Loucy (cell line): ENCODE measurements around the gene EGFLAM.

Source experiments
- H2AFZ ChIP-seq: fragments of 200-600 bp; sonication (generic); 2 replicates; pipeline ENCODE4 v1.6.0; 2016; ENCODE audit warnings: antibody characterized with exemption, mild to moderate bottlenecking, low read length, moderate library complexity
- H3F3A ChIP-seq: fragments of 200-600 bp; 2 replicates; pipeline ENCODE4 v1.6.0; 2016; ENCODE audit warnings: antibody characterized with exemption, low read depth, mild to moderate bottlenecking
- H3K27me3 ChIP-seq: fragments of 200-600 bp; sonication (generic); 2 replicates; pipeline ENCODE4 v1.6.1; 2014; ENCODE audit warnings: low read length, mild to moderate bottlenecking; ENCODE audit not compliant: insufficient read depth, poor library complexity, severe bottlenecking
- H3K36me3 ChIP-seq: fragments of 200-600 bp; sonication (generic); 2 replicates; pipeline ENCODE4 v1.6.1; 2016; ENCODE audit warnings: low read length; ENCODE audit not compliant: insufficient read depth
- H3K4me1 ChIP-seq: fragments of 200-600 bp; sonication (generic); 2 replicates; pipeline ENCODE4 v1.5.1; 2014; ENCODE audit warnings: low read length, mild to moderate bottlenecking; ENCODE audit not compliant: insufficient read depth, poor library complexity, severe bottlenecking
- H3K4me2 ChIP-seq: fragments of 200-600 bp; sonication (generic); 2 replicates; pipeline ENCODE4 v1.6.0; 2014; ENCODE audit warnings: antibody characterized with exemption, low read length, low read depth, mild to moderate bottlenecking; ENCODE audit not compliant: poor library complexity, severe bottlenecking
- H3K4me3 ChIP-seq: fragments of 200-600 bp; sonication (generic); 2 replicates; pipeline ENCODE4 v1.5.1; 2014; ENCODE audit warnings: low read length, mild to moderate bottlenecking, mixed read lengths; ENCODE audit not compliant: poor library complexity, severe bottlenecking
- H3K79me2 ChIP-seq: fragments of 200-600 bp; sonication (generic); 2 replicates; pipeline ENCODE4 v1.6.1; 2014; ENCODE audit warnings: low read length; ENCODE audit not compliant: insufficient read depth
- H3K9ac ChIP-seq: fragments of 200-600 bp; sonication (generic); 2 replicates; pipeline ENCODE4 v1.6.0; 2014; ENCODE audit warnings: mild to moderate bottlenecking, low read depth, low read length, moderate library complexity; ENCODE audit not compliant: poor library complexity, severe bottlenecking
- H3K9me2 ChIP-seq: fragments of 200-600 bp; sonication (generic); replicated peaks from 2 replicates; pipeline ENCODE4 v1.6.1; 2016; ENCODE audit warnings: low read depth, low read length, mixed read lengths
- H3K9me3 ChIP-seq: fragments of 200-600 bp; sonication (generic); 2 replicates; pipeline ENCODE4 v1.6.1; 2014; ENCODE audit warnings: mild to moderate bottlenecking, antibody characterized with exemption, low read length, low read depth; ENCODE audit not compliant: insufficient read depth
- H4K20me1 ChIP-seq: fragments of 200-600 bp; sonication (generic); 2 replicates; pipeline ENCODE4 v1.6.0; 2014; ENCODE audit warnings: antibody characterized with exemption, low read length, mild to moderate bottlenecking; ENCODE audit not compliant: insufficient read depth, poor library complexity, severe bottlenecking
- CTCF ChIP-seq: fragments of 200-600 bp; sonication (generic); conservative IDR thresholded peaks from 2 replicates; pipeline ENCODE4 v1.5.1; 2014; ENCODE audit warnings: mild to moderate bottlenecking, antibody characterized with exemption, low read length
- EZH2phosphoT487 ChIP-seq: fragments of 200-600 bp; IDR thresholded peaks from 2 replicates; pipeline ENCODE4 v1.6.1; 2018; ENCODE audit warnings: antibody characterized with exemption, mild to moderate bottlenecking, moderate library complexity, borderline replicate concordance

The EGFLAM gene

GRCh38 chr5:38317868-38318267 is 59.5 kb downstream of the EGFLAM start:
- H3K9me2 ChIP-seq, result no peaks in the 10 kb centered on the region
- no peak overlapping the region for H3K4me2 ChIP-seq
- H3K36me3 ChIP-seq, result no peaks in the 10 kb centered on the region
- no peaks in the 10 kb centered on the region for H3K79me2 ChIP-seq
- H4K20me1 ChIP-seq, result no peaks in the 10 kb centered on the region
- no peaks in the 10 kb centered on the region for H3F3A ChIP-seq
- no peak overlapping the region for H3K4me3 ChIP-seq
- no peaks in the 10 kb centered on the region for H3K9me3 ChIP-seq
- H3K27me3 ChIP-seq, result no peaks in the 10 kb centered on the region
- no peaks in the 10 kb centered on the region for H3K4me1 ChIP-seq
- no peak overlapping the region for H2AFZ ChIP-seq
- no peak for TF ChIP-seq CTCF
- TF ChIP-seq EZH2phosphoT487, result no peak
- H3K9ac ChIP-seq, result no peak overlapping the region

GRCh38 chr5:38319491-38319890 is 61.1 kb downstream of the EGFLAM start:
- Histone ChIP-seq H3K4me3 (no peak overlapping the region), H3K79me2 (no peaks in the 10 kb centered on the region), H4K20me1 (no peaks in the 10 kb centered on the region), H3K9ac (no peak overlapping the region), H3K9me3 (no peaks in the 10 kb centered on the region), H3K36me3 (no peaks in the 10 kb centered on the region), H3K9me2 (no peaks in the 10 kb centered on the region), H2AFZ (no peak overlapping the region), H3K4me1 (no peaks in the 10 kb centered on the region), H3K27me3 (no peaks in the 10 kb centered on the region), H3K4me2 (no peak overlapping the region), H3F3A (no peaks in the 10 kb centered on the region)
- TF ChIP-seq EZH2phosphoT487, result no peak
- TF ChIP-seq CTCF, result no peak

GRCh38 chr5:38321978-38322377 is 63.6 kb downstream of the EGFLAM start:
- no peaks in the 10 kb centered on the region for H3K79me2 ChIP-seq
- TF ChIP-seq EZH2phosphoT487 (no peak), CTCF (no peak)
- no peak overlapping the region for H2AFZ ChIP-seq
- no peaks in the 10 kb centered on the region for H3K9me3 ChIP-seq
- H3K4me1 ChIP-seq, result no peaks in the 10 kb centered on the region
- no peaks in the 10 kb centered on the region for H3K36me3 ChIP-seq
- H3K27me3 ChIP-seq, result no peaks in the 10 kb centered on the region
- no peak overlapping the region for H3K4me3 ChIP-seq
- H3K9ac ChIP-seq, result no peak overlapping the region
- no peaks in the 10 kb centered on the region for H3F3A ChIP-seq
- no peak overlapping the region for H3K4me2 ChIP-seq
- no peaks in the 10 kb centered on the region for H4K20me1 ChIP-seq
- H3K9me2 ChIP-seq, result no peaks in the 10 kb centered on the region
